GM21737 (cell line): ENCODE data around the gene ARMC9.

Source experiments
- ATAC-seq: cut with Tn5 transposase; IDR thresholded peaks from one replicate; pipeline ENCODE4 v1.9.1; 2021; ENCODE audit warnings: mild to moderate bottlenecking, moderate library complexity; ENCODE audit not compliant: unreplicated experiment

Gene ARMC9

DNA sequence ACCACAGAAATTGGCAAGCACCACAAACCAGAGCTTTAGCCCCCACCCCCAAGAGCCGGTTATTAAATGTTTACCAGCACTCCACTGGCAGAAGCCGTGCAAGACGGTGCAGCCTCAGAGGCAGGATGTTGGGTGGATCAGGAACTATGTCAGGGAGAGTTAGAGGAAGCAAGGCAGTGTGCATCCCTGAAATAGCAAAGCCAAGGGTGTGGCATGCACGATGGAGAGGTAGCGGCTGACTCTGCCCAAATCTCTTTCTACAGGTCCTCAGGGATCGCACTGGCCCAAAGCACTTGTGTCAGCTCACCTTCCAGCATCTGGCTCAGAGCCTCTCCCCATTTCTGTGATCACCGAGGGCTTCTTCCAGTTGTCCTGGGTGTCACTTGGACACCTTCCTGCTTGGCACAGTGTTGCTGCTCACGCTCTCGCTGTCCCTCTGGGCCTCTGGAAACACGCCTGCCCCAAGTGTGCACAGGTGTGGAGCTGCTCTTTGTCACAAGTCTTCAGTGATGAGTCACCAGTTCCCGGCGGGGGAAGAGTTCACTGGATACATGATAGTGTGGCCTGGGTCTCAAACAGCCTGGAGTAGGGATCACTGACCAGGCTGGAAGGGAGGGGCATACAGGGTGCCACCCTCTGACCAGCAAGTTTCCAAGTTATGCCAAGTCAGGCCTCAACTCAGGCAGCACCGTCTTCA is 179.7 kb downstream of the ARMC9 start:
- no peak for ATAC-seq

DNA sequence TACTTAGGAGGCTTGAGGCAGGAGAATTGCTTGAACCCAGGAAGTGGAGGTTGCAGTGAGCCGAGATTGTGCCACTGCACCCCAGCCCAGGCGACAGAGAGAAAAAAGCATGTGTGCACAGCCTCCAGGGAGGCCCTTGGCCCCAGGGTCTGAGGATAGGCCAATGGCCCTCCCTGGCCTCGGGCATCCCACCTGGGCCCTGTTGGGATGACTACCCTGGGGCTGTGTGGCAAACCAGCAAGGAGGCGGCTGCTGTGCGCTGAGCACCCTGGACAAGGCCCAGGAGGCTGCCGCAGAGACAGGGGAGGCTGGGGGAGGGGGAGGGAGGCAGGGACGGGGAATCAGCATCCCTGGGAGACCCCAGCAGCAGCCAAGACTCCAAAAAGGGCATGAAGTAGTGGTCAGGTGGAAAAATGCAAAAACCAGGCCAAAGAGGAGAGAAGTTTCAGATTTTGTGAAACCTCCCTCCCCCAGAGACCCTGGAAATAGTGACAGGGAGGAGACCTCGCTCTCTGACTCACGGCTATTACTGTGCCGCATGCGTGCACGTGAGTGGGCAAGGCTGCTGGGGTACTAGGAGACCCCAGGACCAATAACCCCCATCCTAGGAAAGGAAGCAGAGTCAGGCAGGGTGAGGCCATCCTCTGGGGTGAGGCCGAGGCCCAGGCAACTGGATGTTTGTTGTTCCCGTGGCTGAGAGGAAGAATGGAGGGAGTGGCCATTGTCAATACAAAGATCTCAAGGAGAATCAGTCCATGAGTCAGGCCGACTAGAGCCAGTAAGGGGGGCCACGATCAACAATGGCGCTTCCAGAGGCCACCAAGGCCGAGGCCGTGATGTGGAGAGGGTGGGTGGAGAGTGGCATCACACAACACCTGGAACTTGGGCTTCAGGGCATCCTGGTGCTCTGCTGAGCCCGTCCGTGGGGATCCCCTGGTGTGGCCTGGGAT is 181.1 kb downstream of the ARMC9 start:
- no peak for ATAC-seq

DNA sequence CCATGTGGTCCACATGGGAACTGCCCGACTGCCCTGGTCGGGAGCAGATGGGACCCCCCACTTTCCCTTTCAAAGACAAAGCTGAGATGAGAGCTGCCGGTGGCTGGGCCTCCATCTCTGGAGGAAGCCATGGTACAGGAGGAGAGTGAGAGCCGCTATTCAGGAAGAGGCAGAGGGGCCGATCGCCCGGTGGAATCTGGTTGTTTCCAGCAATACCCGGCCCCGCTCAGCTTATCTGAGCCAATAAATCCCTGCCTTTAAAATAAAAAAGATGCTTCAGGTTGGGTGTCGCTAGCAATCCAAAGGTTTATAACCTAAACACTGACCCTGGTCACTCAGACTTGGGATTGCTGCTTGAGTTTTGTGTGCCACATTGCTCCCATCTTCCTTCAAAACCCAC is 181.9 kb downstream of the ARMC9 start:
- ATAC-seq: no peak

DNA sequence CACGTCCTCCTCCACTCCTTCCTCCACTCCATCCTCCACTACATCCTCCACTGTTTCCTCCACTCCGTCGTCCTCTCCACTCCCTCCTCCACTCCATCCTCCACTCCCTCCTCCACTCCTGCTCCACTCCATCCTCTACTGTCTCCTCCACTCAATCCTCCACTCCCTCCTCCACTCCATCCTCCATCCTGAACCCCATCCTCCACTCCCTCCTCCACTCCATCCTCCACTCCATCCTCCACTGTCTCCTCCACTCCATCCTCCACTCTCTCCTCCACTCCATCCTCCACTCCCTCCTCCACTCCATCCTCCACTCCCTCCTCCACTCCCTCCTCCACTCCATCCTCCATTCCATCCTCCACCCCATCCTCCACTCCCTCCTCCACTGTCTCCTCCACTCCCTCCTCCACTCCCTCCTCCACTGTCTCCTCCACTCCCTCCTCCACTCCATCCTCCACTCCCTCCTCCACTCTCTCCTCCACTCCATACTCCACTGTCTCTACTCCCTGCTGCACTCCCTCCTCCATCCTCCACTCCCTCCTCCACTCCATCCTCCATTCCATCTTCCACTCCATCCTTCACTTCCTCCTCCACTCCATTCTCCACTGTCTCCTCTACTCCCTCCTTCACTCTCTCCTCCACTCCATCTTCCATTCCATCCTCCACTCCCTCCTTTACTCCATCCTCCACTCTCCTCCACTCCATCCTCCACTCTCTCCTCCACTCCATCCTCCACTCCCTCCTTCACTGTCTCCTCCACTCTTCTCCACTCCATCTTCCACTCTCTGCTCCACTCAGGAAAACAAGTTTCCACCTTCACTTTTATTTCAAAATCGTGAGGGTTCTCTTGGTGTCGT is 182.8 kb downstream of the ARMC9 start:
- no peak for ATAC-seq

DNA sequence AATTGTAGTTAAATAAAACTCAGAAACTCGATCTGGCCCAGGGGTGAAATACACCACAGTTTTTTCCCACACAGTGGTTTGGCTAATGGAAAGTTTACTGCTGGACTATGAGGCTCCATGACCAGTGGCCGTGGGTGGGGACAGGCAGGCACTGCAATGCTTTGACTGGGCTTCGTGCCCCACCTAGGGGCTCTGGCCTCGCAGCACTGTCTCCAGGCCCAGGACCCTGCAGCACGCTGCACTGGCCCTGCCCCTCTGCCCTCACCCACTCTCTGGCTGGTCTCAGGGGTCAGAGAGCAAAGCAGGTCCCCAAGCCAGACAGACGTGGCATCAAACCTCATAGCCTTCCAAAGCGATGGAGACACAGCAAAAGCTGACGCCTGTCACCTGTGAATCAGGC is 183.7 kb downstream of the ARMC9 start:
- ATAC-seq: no peak

DNA sequence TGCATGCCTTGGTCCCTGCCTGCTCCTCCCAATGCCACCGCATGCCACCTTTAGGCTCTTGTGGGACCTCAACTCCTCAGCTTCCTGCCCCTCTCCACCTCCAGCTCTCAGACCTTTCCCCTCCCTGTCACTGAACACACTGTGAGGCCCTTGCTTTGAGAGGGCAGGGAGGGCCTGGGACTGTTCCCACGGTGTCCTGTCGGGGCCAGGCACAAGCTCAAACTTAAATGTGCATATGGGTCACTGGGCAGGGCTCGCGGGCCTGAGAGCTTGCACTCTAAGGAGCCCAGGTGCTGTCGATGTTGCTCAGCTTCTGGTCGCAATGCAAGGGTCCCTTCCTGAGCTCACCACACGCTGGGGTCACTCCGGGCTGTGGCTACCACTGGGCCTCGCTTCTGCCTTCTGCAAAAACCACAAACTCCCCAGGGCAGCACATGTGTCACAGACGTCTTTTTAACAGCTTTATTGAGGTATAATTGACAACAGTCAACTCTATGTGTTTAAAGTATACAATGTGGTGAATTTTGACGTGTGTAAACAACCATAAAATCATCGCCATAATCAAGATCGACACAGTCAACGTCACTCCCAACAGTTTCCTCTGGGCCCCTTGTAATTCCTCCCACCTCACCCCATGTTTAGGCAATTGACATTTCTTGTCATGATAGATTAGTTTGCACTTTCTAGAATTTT is 185.1 kb downstream of the ARMC9 start:
- ATAC-seq: no peak

DNA sequence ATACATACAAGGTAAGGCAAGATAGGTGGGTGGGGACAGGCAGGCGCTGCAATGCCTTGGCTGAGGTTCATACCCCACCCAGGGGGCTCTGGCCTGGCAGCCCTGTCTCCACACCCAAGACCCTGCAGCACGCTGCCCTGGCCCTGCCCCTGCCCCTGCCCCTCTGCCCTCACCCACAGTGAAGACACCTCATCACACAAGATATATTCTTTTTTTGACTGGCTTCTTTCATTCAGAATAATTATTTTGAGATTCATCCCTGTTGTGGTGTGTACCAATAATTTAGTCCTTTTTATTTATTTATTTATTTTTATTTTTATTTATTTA is 185.6 kb downstream of the ARMC9 start:
- ATAC-seq: no peak

DNA sequence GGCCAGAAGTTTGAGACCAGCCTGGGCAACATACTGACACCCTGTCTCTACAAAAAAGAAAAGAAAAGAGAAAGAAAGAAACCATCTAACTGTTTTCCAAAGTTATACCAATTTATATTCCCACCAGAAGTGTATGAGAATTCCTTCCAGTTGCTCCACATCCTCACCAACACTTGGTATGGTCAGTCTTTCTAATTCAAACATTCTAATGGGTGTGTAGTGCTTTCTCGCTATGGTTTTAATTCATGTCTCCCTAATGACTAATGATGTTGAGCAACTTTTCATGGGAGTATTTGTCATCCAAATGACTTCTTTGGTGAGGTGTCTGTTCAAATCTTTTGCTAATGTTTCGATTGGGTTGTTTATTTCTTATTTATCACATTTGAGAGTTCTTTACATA is 186.5 kb downstream of the ARMC9 start:
- no peak for ATAC-seq

DNA sequence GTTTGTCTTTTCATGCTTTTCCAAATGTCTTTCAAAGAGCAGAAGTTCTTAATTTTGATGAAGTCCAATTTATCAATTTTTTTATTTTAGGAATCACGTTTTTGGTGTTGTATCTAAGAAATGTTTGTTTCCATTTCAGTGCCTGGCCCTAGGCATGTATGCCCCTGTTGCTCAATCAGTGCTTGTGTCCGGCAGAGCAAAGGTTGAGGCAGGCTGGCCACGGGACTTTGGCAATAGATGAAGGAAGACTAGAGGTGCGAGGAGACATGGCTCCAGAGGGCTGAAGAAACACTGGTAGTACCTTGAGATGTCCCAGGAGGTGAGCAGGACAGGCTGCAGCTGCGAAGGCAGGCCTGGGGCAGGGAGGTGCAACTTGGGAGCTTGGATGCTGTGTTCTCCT is 187.0 kb downstream of the ARMC9 start:
- ATAC-seq: no peak

DNA sequence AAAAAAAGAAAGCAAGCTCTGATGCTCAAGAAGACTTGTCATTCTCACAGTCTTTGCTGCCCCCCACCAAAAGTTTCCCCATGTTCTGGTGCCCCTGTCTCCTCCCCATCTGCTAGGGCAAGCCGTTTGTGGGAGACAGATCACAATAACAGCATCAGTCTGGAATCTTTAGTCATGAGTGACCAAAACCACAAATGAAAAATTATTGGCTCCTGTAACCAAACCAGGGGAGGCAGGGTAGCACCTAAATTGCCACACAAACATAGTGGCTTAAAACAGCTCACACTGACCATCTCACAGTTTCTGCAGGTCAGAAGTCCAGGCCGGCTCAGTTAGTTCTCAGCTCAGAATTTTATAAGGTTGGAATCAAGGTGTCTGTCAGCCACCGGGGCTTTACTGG is 188.0 kb downstream of the ARMC9 start:
- ATAC-seq: no peak

DNA sequence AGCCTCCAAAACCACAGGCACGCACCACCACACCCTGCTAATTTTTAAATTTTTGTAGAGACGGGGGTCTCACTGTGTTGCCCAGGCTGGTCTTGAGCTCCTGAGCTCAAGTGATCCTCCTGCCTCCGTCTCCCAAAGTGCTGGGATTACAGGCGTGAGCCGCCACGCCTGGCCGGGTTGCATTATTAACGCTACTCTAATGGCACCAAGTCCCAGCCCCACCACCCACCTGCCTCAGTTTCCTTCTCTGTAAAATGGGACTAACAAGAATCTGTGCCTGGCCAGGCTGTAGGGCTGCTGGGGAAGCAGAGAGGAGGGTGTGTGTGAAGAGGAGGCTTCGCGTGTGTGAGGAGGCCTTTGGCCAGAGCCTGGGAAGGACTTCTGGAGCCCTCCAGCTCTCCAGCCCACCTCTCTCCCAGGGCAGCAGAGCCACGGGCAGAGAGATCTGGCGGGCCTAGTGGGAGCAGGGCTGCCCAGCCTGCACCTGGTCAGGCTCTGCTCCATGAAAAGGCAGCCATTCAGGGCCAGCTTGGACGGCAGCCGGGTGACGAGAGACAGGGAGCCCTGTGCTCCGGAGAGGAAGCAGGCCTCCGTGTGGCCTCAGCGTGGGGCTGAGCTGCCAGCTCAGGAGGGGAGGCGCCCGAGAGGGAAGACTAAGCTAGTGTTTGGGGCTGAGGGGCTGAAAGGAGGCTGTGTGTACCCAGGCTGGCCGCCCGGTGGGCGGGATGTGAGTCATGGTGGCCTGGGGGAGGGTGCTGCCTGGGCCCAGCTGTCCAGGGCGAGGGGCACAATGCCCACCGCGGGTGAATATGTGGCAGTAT is 189.7 kb downstream of the ARMC9 start:
- ATAC-seq: no peak

DNA sequence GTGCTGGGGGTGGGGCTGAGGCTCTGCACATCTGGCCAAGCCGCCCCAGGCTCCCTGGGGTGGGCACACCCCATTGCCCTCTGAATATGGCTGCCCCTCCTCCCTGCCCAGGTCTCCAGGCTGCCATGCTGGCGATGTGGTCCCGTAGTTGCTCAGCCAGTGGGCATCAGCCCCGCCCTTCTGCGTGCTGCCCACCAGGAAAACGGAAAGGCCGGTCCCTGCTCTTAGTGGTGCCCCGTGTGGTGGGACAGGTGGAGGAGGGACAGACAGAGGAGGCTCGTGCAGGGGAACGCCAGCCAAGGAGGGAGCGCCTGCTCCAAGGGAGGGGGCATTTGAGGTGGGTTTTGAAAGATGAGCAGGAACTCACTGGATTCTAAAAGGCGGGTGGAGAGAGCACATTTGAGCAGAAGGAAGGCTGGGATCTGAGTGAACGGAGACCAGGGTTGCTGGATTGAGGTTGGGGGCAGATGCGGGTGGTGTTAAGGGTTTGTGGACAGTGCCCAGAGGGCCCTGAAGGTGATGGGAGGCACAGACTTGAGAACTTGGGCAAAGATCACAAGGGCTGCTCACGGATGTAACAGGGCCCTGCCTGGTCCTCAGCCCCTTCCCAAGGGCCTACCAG is 190.4 kb downstream of the ARMC9 start:
- no peak for ATAC-seq

DNA sequence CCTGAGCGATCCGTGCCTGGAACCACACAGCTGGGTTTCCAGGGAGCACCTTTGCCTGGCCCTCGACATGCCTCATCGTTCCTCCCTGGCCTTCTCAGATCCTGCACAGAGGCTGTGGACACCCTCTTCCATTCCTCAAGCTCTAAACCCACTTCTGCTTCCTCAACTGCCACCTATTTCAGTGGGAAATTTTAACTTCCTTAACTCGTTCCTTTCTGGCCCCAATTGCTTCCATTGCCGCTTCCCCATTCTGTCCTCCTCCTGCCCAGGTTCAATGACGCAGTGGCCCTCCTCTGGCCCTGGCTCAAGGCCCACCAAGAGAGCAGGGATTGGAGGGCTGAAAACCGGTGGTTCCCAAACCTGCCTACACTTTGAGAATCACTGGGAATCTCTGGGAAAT is 192.2 kb downstream of the ARMC9 start:
- ATAC-seq: no peak

DNA sequence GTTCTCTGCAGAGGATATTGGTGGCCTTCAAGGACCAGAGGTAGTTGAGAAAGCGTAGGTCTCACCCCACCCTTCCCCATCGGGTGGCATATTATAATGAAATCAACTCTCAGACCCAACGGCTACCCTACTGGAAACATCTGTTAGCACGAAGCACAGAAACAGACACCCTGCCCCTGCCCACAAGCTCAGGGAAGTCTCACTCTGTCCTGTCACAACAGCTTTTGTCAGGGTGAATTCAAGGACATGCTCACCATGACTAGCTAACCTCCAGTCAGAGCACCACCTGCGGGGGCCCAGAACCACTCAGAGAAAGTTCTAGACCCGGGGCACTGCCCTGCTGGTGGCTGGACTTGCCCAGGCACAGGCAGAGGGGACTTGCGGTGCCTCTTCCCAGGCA is 193.6 kb downstream of the ARMC9 start:
- no peak for ATAC-seq

DNA sequence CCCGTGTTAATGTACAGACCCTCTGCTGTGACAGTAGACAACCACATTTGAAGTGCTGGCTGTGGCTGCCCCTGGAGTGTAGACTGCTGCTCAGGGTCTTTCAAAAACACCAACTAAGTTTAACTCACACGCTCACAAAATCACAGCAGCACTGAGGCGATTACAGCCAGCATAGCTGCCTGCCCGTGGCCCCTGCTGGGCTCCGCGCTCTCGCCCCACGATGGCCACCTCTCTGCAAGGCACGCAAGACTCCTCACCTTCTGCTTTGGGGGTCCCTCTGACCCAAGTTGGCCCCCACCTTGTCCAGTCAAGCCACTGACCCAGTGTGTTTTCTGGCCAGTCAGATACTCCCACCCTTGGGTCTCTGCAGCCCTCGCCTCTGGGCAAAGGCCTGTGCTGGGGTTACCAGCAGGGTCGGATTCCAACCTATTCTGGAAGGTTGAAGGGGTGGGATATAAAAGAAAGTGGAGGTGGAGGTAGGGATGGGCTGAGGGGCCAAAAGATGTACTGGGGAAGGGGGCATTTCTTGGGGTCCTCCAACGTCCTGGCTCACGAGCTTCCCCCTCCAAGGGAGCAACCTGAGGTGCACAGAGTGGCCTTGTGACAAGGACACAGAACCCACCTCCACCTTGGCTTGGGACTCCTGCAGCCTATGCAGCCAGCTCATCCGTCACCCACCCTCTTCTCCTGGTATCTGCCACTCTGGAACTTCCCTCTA is 194.2 kb downstream of the ARMC9 start:
- no peak for ATAC-seq

DNA sequence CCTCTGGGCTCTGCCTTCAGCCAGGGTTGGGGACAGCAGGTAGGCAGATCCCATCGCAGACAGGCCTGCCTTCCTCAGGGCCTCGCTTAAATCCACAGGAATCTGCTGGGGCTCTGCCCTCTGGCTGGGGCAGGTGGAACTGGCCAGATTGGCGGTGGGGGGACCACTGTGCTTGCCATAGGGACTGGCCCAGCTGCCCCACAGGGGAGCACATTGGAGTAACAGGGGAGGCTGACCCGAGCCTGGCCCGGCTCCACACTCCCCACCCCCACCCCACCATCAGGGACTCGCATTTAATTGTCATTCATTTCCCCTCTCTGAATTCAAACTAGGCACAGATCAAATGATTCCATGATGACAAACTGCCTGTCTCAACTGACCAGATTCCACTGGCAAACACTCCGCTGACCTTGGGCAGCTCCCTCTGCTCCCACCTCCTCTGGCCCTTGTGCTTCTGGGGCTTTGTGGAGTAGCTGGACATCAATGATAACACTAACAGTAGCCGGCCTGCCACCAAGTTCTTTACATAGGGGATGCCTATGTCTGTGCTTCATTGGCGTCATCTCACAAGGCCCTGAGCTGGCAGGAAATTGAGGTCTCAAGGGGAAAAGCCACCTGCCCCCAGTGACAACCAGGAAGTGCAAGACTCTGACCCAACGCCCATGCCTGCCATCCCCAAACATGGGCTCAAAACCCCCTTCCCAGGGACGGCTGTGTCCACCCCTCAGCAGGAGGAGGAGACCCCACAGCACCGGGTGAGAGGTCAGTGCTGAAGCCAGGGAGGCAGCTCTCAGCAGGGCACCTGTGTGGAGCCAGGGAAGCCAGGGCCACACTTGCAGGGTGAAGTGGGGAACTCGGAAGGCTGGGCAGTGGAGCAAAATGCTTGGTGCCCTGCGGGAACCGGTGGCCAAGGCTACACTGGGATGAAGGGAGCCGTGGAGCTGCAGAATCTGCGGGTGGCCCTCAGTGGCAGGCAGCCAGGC is 195.0 kb downstream of the ARMC9 start:
- ATAC-seq: peak; percentile 37

DNA sequence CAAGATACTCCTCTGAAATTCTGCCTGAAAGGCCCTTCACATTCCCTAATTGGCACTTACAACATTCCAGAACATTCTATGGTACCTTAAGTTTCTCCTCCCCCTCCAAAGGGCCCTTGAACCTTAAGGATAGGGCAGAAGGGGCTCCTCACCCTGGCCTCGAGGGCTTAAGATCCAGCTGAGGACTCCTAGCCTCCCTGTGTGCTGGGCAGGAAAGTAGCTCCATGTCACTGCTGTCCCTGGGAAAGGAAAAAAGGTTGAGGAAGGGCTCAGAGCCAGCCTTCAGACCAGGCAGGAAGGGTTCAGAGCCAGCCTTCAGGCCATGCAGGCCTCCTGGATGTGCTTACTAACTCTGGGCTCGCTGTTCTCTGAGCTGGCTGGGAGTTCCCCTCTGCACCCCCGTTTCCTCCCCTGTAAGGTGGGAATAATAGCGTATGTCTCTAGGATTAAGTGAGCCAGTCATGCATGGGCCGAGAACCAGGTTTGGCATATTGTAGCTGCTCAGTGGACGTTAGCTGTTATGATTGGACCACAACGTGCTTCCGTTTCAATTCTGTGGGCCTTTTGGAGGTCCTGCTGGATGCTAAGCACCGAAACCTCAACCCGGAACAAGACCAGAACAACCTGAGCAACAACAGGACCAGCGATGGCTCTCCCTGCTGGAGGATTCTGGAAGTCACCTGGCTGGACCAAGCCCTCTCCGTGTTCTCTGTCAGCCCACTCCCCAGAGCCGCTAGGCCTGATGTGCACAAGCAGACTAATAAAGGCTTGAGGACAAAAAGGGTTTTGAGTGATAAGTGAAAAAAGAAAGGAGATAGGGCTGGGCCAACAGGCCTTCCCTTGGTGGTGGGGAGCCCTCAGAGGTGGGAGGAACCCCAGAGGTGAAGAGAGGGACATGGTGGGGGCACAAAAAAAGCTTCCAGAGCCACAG is 196.0 kb downstream of the ARMC9 start:
- peak; percentile 47 for ATAC-seq
